Fibroblast of lung (primary cell): ENCODE results near the gene DDI2.

Experiments used
- CTCF ChIP-seq, 2 donors: IDR thresholded peaks in 1 of 2; conservative IDR thresholded peaks in 1 of 2; 1 replicate in 1 of 2; 2 replicates in 1 of 2; pipeline ENCODE4 v1.5.1; 2011 to 2012; ENCODE audit warnings: low read length in 2 of 2, control low read depth in 1 of 2, inconsistent platforms in 1 of 2, low read depth in 1 of 2, mild to moderate bottlenecking in 1 of 2
- EZH2 ChIP-seq: IDR thresholded peaks from 2 replicates; pipeline ENCODE4 v1.5.1; 2012; ENCODE audit warnings: low read length, control low read depth, mild to moderate bottlenecking; ENCODE audit errors: missing control alignments

- TF ChIP-seq CTCF (conservative IDR thresholded peaks at IDR 0.05 in 1 of 2, IDR thresholded peaks at IDR 0.05 in 1 of 2; ENCODE audit: low read depth in 1 of 2, low read length in 2 of 2): no peak
- no peak for TF ChIP-seq EZH2
Observed at GRCh38 chr1:15627343-15627988, 10.2 kb downstream of the DDI2 start.
